Measurements from ENCODE around the gene RPS6KA2. TPM values are rescaled to one million over a fixed set of nuclear protein-coding genes. Genes with fewer than 3 reads are reported as not detected.

The RPS6KA2 gene
- total RNA-seq, 2 donors from 2014 or later = 7.8 to 13.6 TPM

GRCh38 chr6:166659581-166659980 lies 32.5 kb upstream of the RPS6KA2 start:
- H3K9me3 ChIP-seq = no peaks in the 10 kb centered on the region
- peaks cover 6% of the 10 kb centered on the region for H3K4me1 ChIP-seq
- no peak overlapping the region for H3K9ac ChIP-seq (ENCODE audit: low read depth in 2 of 2, low read length in 2 of 2)
- TF ChIP-seq, protein P1, sequence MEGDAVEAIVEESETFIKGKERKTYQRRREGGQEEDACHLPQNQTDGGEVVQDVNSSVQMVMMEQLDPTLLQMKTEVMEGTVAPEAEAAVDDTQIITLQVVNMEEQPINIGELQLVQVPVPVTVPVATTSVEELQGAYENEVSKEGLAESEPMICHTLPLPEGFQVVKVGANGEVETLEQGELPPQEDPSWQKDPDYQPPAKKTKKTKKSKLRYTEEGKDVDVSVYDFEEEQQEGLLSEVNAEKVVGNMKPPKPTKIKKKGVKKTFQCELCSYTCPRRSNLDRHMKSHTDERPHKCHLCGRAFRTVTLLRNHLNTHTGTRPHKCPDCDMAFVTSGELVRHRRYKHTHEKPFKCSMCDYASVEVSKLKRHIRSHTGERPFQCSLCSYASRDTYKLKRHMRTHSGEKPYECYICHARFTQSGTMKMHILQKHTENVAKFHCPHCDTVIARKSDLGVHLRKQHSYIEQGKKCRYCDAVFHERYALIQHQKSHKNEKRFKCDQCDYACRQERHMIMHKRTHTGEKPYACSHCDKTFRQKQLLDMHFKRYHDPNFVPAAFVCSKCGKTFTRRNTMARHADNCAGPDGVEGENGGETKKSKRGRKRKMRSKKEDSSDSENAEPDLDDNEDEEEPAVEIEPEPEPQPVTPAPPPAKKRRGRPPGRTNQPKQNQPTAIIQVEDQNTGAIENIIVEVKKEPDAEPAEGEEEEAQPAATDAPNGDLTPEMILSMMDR (IDR thresholded peaks at IDR 0.05) = no peak
- intact Hi-C loops (cut with DNase I) = no loop called here
- H3K27me3 ChIP-seq = no peaks in the 10 kb centered on the region
- DNase-seq = no peak
- H3K4me3 ChIP-seq = no peak overlapping the region
- no peak overlapping the region for H3K27ac ChIP-seq
- no peaks in the 10 kb centered on the region for H3K36me3 ChIP-seq

GRCh38 chr6:166658792-166659150 lies 31.7 kb upstream of the RPS6KA2 start:
- no peak overlapping the region for H3K9ac ChIP-seq (ENCODE audit: low read depth in 2 of 2, low read length in 2 of 2)
- H3K4me1 ChIP-seq = peaks cover 6% of the 10 kb centered on the region
- intact Hi-C loops (cut with DNase I) = no loop called here
- no peaks in the 10 kb centered on the region for H3K27me3 ChIP-seq
- no peaks in the 10 kb centered on the region for H3K9me3 ChIP-seq
- no peak overlapping the region for H3K27ac ChIP-seq
- H3K4me3 ChIP-seq = no peak overlapping the region
- DNase-seq = no peak
- H3K36me3 ChIP-seq = no peaks in the 10 kb centered on the region
- TF ChIP-seq, protein P1 (IDR thresholded peaks at IDR 0.05) = no peak

DNA sequence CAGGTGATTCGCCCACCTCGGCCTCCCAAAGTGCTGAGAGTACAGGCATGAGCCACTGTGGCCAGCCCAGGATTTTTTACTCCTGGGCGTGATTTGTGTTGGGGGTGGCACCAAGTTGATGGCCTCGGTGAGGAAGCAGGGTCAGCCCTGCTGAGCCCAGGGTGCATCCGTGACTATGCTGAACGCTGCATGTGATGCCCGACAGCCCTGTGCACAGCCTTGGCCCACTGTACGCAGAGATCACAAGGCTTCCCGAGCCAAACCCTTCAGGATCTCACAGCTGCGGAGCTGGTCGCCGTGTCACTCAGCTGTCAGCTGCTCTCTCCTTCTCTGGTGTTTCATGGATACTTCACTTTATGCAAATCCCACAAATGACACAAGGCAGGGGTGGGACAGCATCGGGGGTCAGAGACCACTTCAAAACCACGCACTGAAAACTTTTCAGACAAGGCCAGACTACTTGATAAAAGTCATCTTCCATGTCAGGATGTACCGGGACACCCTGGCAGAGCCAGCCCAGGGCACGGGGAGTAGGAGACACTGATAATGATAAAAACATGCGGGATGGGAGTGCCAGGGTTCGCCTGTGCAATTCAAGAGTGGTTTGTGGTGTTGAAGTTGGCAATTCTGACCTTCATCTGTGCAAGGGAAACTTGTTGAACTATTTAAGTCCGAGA lies 31.2 kb upstream of the RPS6KA2 start:
- DNase-seq = no peak

DNA sequence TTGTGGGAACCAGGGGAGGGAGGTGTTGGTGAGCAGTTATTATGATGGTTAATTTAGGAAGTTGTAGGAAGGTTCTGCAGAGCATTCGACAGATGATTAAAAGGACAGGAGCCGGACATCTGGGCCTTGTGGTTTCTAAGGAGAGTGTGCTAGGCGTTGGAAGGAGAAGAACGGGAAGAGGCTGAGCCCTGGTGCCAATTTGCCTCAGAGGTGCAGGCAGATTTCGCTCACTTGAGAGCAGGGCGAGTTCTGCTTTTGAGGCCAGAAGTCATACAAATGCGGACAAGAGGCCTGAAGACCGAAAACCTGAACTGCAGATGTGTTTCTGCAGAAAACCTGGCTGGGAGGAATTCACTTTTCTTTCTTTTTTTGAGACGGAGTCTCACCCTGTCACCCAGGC lies 30.5 kb upstream of the RPS6KA2 start:
- DNase-seq = no peak
- peaks cover 6% of the 10 kb centered on the region for H3K4me1 ChIP-seq
- H3K27ac ChIP-seq = no peak overlapping the region
- intact Hi-C loops (cut with DNase I) = no loop called here
- no peaks in the 10 kb centered on the region for H3K27me3 ChIP-seq
- H3K4me3 ChIP-seq = no peak overlapping the region
- no peaks in the 10 kb centered on the region for H3K9me3 ChIP-seq
- TF ChIP-seq, protein P1 (IDR thresholded peaks at IDR 0.05) = no peak
- no peaks in the 10 kb centered on the region for H3K36me3 ChIP-seq
- H3K9ac ChIP-seq (ENCODE audit: low read depth in 2 of 2, low read length in 2 of 2) = no peak overlapping the region

More for the DNA sequence above, 31.2 kb upstream of the RPS6KA2 start:
- Histone ChIP-seq H3K4me1 (peaks cover 6% of the 10 kb centered on the region), H3K4me3 (no peak overlapping the region), H3K9ac (ENCODE audit: low read depth in 2 of 2, low read length in 2 of 2) (no peak overlapping the region), H3K27ac (no peak overlapping the region), H3K9me3 (no peaks in the 10 kb centered on the region), H3K36me3 (no peaks in the 10 kb centered on the region), H3K27me3 (no peaks in the 10 kb centered on the region)
- intact Hi-C loops (cut with DNase I) = no loop called here
- TF ChIP-seq, protein P1 (IDR thresholded peaks at IDR 0.05) = no peak

DNA sequence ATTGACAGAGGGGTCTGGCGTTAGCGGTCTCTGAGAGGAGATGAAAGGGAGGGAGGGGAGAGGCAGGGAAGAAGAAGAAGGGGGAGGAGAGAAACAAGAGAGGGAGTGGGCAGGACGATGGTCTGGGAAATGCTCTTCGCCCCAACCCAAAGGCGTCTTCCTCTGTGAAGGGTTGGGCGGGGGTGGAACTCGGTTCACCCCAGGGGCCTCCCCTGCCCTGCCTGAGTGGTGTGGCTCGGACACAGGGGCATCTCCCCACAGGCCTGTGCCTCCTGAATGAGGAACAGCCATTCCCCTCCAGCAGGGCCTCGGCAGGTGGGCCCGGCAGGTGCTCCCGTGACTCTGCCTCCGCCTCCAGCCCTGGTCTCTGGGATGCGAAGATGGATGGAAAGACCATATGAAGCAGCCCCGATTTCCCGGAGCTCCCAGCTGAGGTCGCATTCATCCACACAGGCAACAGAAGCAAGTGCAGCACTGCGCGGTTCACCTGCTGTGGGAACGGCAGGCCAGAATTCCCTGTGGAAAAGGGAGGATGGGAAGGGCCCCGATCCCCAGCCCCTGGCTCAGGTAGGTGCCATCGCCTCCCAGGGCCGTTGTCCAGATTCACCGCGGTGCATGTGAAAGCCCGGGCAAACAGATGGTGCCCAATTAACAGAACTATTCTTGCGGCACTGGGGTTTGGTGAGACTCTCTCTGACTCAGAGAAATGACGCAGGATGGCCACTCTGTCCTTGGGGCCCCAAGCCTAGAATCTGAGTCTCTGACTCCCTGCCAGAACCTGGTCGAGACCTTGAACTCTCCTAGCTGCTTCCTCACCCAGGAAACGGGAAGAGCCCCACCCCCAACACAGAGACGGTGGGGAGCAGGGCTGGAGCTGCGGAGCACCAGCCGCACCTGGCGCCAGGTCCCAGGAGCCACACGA lies 29.4 kb upstream of the RPS6KA2 start:
- no peak for DNase-seq
- Histone ChIP-seq H3K4me1 (peaks cover 6% of the 10 kb centered on the region), H3K36me3 (no peaks in the 10 kb centered on the region), H3K27me3 (no peaks in the 10 kb centered on the region), H3K27ac (no peak overlapping the region), H3K4me3 (no peak overlapping the region), H3K9me3 (no peaks in the 10 kb centered on the region), H3K9ac (ENCODE audit: low read depth in 2 of 2, low read length in 2 of 2) (no peak overlapping the region)
- TF ChIP-seq, protein P1 (IDR thresholded peaks at IDR 0.05) = no peak
- intact Hi-C loops (cut with DNase I) = no loop called here

Measured in colonic mucosa (tissue), 4 donors.